NCI-H510A (cell line): Measurements from ENCODE around the gene PRDM2.

Source experiments
- DNase-seq: peaks from one replicate; lab custom pipeline; 2025; lab: John Stamatoyannopoulos, UW

Gene PRDM2

GRCh38 chr1:13763991-13764390 is 64.0 kb downstream of the PRDM2 start:
- no peak for DNase-seq

GRCh38 chr1:13764588-13765332 is 64.8 kb downstream of the PRDM2 start:
- no peak for DNase-seq

GRCh38 chr1:13766592-13767564 is 66.9 kb downstream of the PRDM2 start:
- DNase-seq: no peak

- DNase-seq: no peak
Observed at GRCh38 chr1:13769212-13769611, 69.2 kb downstream of the PRDM2 start.

GRCh38 chr1:13769830-13770229 is 69.8 kb downstream of the PRDM2 start:
- no peak for DNase-seq

GRCh38 chr1:13770743-13771142 is 70.8 kb downstream of the PRDM2 start:
- no peak for DNase-seq

GRCh38 chr1:13771745-13772144 is 71.8 kb downstream of the PRDM2 start:
- no peak for DNase-seq

GRCh38 chr1:13772271-13772670 is 72.3 kb downstream of the PRDM2 start:
- no peak for DNase-seq

GRCh38 chr1:13774121-13774520 is 74.1 kb downstream of the PRDM2 start:
- DNase-seq: no peak

- no peak for DNase-seq
Observed at GRCh38 chr1:13775459-13775858, 75.5 kb downstream of the PRDM2 start.

- DNase-seq: no peak
Observed at GRCh38 chr1:13775916-13776315, 75.9 kb downstream of the PRDM2 start.

- no peak for DNase-seq
Observed at GRCh38 chr1:13778431-13778830, 78.4 kb downstream of the PRDM2 start.

GRCh38 chr1:13779930-13780329 is 79.9 kb downstream of the PRDM2 start:
- DNase-seq: no peak

- DNase-seq: no peak
Observed at GRCh38 chr1:13780780-13781179, 80.8 kb downstream of the PRDM2 start.

GRCh38 chr1:13781228-13781627 is 81.2 kb downstream of the PRDM2 start:
- DNase-seq: no peak

GRCh38 chr1:13781907-13782633 is 82.1 kb downstream of the PRDM2 start:
- no peak for DNase-seq

- DNase-seq: no peak
Observed at GRCh38 chr1:13782634-13783360, 82.8 kb downstream of the PRDM2 start.

- no peak for DNase-seq
Observed at GRCh38 chr1:13783551-13783950, 83.6 kb downstream of the PRDM2 start.

GRCh38 chr1:13784971-13785370 is 85.0 kb downstream of the PRDM2 start:
- DNase-seq: no peak

GRCh38 chr1:13786541-13786940 is 86.6 kb downstream of the PRDM2 start:
- no peak for DNase-seq

GRCh38 chr1:13788795-13789194 is 88.8 kb downstream of the PRDM2 start:
- DNase-seq: no peak
